ENCODE measurements around the gene POGZ. TPM values are rescaled to one million over a fixed set of nuclear protein-coding genes. Genes with fewer than 3 reads are reported as not detected.

The POGZ gene
- total RNA-seq, 1 donor from 2014 or later, result 60.6 TPM

DNA sequence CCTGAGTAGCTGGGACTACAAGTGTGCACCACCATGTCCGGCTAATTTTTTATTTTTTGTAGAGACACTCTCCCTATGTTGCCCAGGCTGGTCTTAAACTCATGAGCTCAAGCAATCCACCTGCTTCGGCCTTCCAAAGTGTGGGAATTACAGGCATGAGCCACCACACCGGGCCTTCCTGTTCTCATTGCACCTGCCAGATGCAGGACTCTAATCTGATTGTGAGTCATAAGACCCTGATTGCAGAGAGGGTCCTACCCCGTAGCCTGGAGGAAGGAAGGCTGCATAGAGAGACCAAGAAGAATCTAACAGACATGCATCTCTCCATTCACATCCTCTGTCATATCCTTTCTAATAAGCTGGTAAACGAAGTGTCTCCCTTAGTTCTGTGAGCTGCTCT lies 32.3 kb upstream of the POGZ start:
- Histone ChIP-seq H3K27ac (no peak overlapping the region), H3K36me3 (no peaks in the 10 kb centered on the region), H3K27me3 (no peaks in the 10 kb centered on the region), H3K4me1 (no peaks in the 10 kb centered on the region), H3K4me3 (no peak overlapping the region), H3K9me3 (no peaks in the 10 kb centered on the region)
- DNase-seq (ENCODE audit: extremely low spot score in 2 of 2), result no peak
- intact Hi-C loops (cut with DNase I), result no loop called here
- no peak for TF ChIP-seq POLR2A (IDR thresholded peaks at IDR 0.05)
- no peak for TF ChIP-seq POLR2AphosphoS5 (IDR thresholded peaks at IDR 0.05; ENCODE audit: insufficient read depth in 1 of 2, low read depth in 1 of 2)
- TF ChIP-seq, protein P1, sequence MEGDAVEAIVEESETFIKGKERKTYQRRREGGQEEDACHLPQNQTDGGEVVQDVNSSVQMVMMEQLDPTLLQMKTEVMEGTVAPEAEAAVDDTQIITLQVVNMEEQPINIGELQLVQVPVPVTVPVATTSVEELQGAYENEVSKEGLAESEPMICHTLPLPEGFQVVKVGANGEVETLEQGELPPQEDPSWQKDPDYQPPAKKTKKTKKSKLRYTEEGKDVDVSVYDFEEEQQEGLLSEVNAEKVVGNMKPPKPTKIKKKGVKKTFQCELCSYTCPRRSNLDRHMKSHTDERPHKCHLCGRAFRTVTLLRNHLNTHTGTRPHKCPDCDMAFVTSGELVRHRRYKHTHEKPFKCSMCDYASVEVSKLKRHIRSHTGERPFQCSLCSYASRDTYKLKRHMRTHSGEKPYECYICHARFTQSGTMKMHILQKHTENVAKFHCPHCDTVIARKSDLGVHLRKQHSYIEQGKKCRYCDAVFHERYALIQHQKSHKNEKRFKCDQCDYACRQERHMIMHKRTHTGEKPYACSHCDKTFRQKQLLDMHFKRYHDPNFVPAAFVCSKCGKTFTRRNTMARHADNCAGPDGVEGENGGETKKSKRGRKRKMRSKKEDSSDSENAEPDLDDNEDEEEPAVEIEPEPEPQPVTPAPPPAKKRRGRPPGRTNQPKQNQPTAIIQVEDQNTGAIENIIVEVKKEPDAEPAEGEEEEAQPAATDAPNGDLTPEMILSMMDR (IDR thresholded peaks at IDR 0.05), result no peak

DNA sequence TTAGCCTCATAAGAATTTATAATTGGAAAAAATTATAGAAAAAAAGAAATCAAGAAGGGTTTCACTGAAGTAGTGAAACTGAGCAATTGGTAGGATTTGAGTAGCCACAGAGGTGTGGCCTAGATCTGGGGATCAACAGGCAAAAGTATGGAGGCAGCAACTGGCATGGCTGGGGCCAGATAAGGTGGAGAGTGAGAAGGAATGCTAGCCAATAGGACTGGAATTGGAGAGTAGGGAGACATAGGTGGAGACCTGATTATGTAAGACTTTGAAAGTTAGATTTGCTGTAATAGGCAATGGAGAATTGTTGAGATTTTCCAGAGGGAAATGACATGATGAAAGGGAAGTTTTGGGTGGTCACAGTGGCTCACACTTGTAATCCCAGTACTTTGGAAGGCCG lies 27.3 kb upstream of the POGZ start:
- Histone ChIP-seq H3K9me3 (no peaks in the 10 kb centered on the region), H3K27ac (no peak overlapping the region), H3K4me3 (no peak overlapping the region), H3K4me1 (no peaks in the 10 kb centered on the region), H3K27me3 (no peaks in the 10 kb centered on the region), H3K36me3 (no peaks in the 10 kb centered on the region)
- intact Hi-C loops (cut with DNase I), result no loop called here
- no peak for TF ChIP-seq POLR2AphosphoS5 (IDR thresholded peaks at IDR 0.05; ENCODE audit: insufficient read depth in 1 of 2, low read depth in 1 of 2)
- TF ChIP-seq, protein P1 (IDR thresholded peaks at IDR 0.05), result no peak
- TF ChIP-seq POLR2A (IDR thresholded peaks at IDR 0.05), result no peak
- DNase-seq (ENCODE audit: extremely low spot score in 2 of 2), result no peak

DNA sequence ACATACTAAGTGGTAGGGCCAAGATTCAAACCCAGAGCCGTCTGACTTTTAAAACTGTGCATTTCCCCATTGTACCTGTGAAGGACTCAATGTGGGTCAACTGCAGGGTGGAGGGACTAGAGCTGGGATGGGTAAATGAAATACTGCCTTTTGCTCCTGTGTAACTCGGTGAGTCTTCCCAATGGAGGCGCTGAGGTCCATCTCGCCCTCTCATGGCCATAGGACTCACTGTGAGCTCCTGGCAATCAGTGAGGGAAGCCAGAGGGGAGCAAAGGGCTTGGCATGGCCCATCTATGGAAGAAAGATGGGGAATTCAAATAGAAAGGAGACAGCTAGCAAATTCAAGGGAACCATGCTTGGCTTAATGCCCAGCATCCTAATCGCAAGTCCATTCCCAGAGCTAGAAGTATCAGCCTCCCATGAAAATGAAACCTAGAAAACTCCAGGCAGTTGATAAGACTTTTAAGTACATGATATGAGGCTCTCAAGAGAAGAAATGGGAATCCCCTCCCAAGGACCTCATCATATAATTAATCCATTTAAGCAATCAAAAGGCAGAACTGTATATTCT lies 26.5 kb upstream of the POGZ start:
- H3K27ac ChIP-seq, result no peak overlapping the region
- no peak for DNase-seq (ENCODE audit: extremely low spot score in 2 of 2)
- TF ChIP-seq POLR2A (IDR thresholded peaks at IDR 0.05) (no peak), POLR2AphosphoS5 (IDR thresholded peaks at IDR 0.05; ENCODE audit: insufficient read depth in 1 of 2, low read depth in 1 of 2) (no peak)
- TF ChIP-seq, protein P1 (IDR thresholded peaks at IDR 0.05), result no peak
- H3K27me3 ChIP-seq, result no peaks in the 10 kb centered on the region
- H3K4me1 ChIP-seq, result no peaks in the 10 kb centered on the region
- no peaks in the 10 kb centered on the region for H3K36me3 ChIP-seq
- intact Hi-C loops (cut with DNase I), result no loop called here
- H3K9me3 ChIP-seq, result no peaks in the 10 kb centered on the region
- no peak overlapping the region for H3K4me3 ChIP-seq

DNA sequence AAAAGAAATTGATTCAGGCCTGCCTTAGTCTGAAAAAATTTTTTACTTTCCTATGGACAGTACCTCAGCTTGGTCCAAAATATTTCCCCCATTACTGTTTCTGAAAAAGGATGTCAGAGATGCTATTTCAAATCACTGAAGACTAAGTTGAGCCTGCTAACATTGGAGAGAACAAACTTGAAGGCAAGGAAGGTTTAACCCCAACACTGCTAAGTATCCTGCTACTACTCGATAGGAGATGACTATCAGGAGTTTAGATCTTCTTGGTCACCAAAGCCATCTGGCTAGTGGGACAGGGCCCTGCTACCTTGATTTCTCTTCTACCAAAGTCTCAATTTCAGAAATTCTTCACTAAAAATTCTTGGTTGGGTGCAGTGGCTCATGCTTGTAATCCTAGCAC lies 22.7 kb upstream of the POGZ start:
- intact Hi-C loops (cut with DNase I), result no loop called here
- Histone ChIP-seq H3K36me3 (no peaks in the 10 kb centered on the region), H3K4me3 (no peak overlapping the region), H3K9me3 (no peaks in the 10 kb centered on the region), H3K27ac (no peak overlapping the region), H3K27me3 (no peaks in the 10 kb centered on the region), H3K4me1 (no peaks in the 10 kb centered on the region)
- DNase-seq (ENCODE audit: extremely low spot score in 2 of 2), result no peak
- TF ChIP-seq, protein P1 (IDR thresholded peaks at IDR 0.05), result no peak
- TF ChIP-seq POLR2AphosphoS5 (IDR thresholded peaks at IDR 0.05; ENCODE audit: insufficient read depth in 1 of 2, low read depth in 1 of 2) (no peak), POLR2A (IDR thresholded peaks at IDR 0.05) (no peak)

DNA sequence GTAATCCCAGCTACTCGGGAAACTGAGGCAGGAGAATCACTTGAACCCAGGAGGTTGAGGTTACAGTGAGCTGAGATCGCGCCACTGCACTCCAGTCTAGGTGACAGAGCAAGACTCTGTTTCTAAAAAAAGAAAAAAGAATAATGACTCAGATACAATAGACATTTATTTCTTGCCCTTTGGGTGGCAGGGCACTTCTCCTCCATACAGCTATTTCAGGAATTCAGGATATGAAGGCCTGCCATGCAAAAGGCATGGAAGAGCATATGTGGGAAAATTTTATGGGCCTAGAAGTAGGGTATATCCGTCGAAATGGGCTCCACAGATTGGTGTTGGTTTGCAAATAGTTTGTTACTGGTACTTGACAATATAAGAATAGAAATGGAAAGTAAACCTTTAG lies 20.2 kb upstream of the POGZ start:
- H3K27me3 ChIP-seq, result no peaks in the 10 kb centered on the region
- DNase-seq (ENCODE audit: extremely low spot score in 2 of 2), result no peak
- no peaks in the 10 kb centered on the region for H3K9me3 ChIP-seq
- intact Hi-C loops (cut with DNase I), result no loop called here
- no peak for TF ChIP-seq POLR2AphosphoS5 (IDR thresholded peaks at IDR 0.05; ENCODE audit: insufficient read depth in 1 of 2, low read depth in 1 of 2)
- TF ChIP-seq, protein P1 (IDR thresholded peaks at IDR 0.05), result no peak
- TF ChIP-seq POLR2A (IDR thresholded peaks at IDR 0.05), result no peak
- no peaks in the 10 kb centered on the region for H3K4me1 ChIP-seq
- no peaks in the 10 kb centered on the region for H3K36me3 ChIP-seq
- no peak overlapping the region for H3K4me3 ChIP-seq
- H3K27ac ChIP-seq, result no peak overlapping the region
